Panc1 (cell line): ENCODE data around the gene GPRIN2.

ENCODE experiments used
- POLR2AphosphoS5 ChIP-seq: IDR thresholded peaks from 2 replicates; pipeline ENCODE4 v1.6.1; 2012; ENCODE audit warnings: mild to moderate bottlenecking, low read depth, low read length, moderate library complexity
- TF ChIP-seq, protein P1 (sequence below): fragments of 450-650 bp; IDR thresholded peaks from 2 replicates; pipeline ENCODE4 v1.5.1; 2017; ENCODE audit warnings: mild to moderate bottlenecking

DNA sequence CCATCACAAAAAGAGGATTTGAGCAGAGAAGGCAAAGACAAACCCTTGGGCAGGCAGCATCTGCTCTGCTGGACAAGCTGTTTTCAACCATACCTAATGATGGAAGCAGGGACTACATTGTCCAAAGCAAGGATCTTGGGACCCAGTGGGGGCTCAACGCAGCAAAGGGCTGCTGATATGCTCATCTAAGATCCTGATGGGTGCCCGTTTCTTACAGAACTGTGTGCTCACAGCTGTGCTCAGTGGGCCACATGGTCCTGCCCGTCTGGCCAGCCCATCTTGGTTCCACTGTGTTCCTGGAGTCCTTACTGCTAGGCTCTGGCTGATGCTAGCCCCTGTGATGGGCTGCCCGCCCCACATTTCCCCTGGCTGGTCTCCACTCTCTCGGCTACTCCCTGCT, 36.1 kb downstream of the GPRIN2 start:
- TF ChIP-seq, protein P1, sequence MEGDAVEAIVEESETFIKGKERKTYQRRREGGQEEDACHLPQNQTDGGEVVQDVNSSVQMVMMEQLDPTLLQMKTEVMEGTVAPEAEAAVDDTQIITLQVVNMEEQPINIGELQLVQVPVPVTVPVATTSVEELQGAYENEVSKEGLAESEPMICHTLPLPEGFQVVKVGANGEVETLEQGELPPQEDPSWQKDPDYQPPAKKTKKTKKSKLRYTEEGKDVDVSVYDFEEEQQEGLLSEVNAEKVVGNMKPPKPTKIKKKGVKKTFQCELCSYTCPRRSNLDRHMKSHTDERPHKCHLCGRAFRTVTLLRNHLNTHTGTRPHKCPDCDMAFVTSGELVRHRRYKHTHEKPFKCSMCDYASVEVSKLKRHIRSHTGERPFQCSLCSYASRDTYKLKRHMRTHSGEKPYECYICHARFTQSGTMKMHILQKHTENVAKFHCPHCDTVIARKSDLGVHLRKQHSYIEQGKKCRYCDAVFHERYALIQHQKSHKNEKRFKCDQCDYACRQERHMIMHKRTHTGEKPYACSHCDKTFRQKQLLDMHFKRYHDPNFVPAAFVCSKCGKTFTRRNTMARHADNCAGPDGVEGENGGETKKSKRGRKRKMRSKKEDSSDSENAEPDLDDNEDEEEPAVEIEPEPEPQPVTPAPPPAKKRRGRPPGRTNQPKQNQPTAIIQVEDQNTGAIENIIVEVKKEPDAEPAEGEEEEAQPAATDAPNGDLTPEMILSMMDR, result no peak
- TF ChIP-seq POLR2AphosphoS5, result no peak
